GM12872 (cell line): ENCODE data around the gene HOXD4.
A peak's percentile ranks its signal among the peaks of the same experiment; 100 is the strongest.

Experiments used
- CTCF ChIP-seq: IDR thresholded peaks from 3 replicates; pipeline ENCODE4 v1.5.1; 2011; ENCODE audit warnings: low read depth, mild to moderate bottlenecking, low read length, moderate library complexity; ENCODE audit not compliant: insufficient read depth

The HOXD4 gene

GRCh38 chr2:176137252-176137580 is 14.1 kb upstream of the HOXD4 start:
- no peak for TF ChIP-seq CTCF

GRCh38 chr2:176137906-176138305 is 13.4 kb upstream of the HOXD4 start:
- TF ChIP-seq CTCF, result no peak

GRCh38 chr2:176138526-176138922 is 12.8 kb upstream of the HOXD4 start:
- no peak for TF ChIP-seq CTCF

- TF ChIP-seq CTCF, result no peak
These were observed 12.3 kb upstream of the HOXD4 start for GRCh38 chr2:176138923-176139660.

- TF ChIP-seq CTCF, result no peak
These were observed 11.5 kb upstream of the HOXD4 start for GRCh38 chr2:176139661-176140512.

GRCh38 chr2:176140513-176141317 is 10.6 kb upstream of the HOXD4 start:
- TF ChIP-seq CTCF, result peak; percentile 87

- no peak for TF ChIP-seq CTCF
These were observed 9.1 kb upstream of the HOXD4 start for GRCh38 chr2:176142281-176142680.
